Vagina (tissue), 2 donors: Measurements from ENCODE around the gene CHKB. TPM values are rescaled to one million over a fixed set of nuclear protein-coding genes. Genes with fewer than 3 reads are reported as not detected.

Source experiments
- DNase-seq, 2 donors: peaks; one replicate each; pipeline ENCODE4 v3.0.0-alpha.2; 2017; ENCODE audit errors: extremely low spot score in 2 of 2
- H3K27ac ChIP-seq: fragments of 200-600 bp; sonication (generic); one replicate; pipeline ENCODE4 v1.5.1; 2019
- H3K27me3 ChIP-seq: fragments of 200-600 bp; sonication (generic); one replicate; pipeline ENCODE4 v1.5.1; 2019
- H3K36me3 ChIP-seq, 2 donors: fragments of 200-600 bp; sonication (generic); one replicate each; pipeline ENCODE4 v1.5.1; 2017 to 2019
- H3K4me1 ChIP-seq: fragments of 200-600 bp; sonication (generic); one replicate; pipeline ENCODE4 v1.5.1; 2019
- H3K4me3 ChIP-seq, 2 donors: fragments of 200-600 bp; sonication (generic); 1 replicate in 1 of 2; 2 replicates in 1 of 2; pipeline ENCODE4 v1.5.1; 2016 to 2019
- H3K9me3 ChIP-seq: fragments of 200-600 bp; sonication (generic); one replicate; pipeline ENCODE4 v1.5.1; 2019
- POLR2A ChIP-seq, 2 donors: fragments of 450-650 bp; IDR thresholded peaks; one replicate each; pipeline ENCODE4 v1.6.1; 2017; ENCODE audit warnings: antibody characterized with exemption in 2 of 2, mild to moderate bottlenecking in 2 of 2, moderate library complexity in 2 of 2
- POLR2AphosphoS5 ChIP-seq, 2 donors: sonication (generic); formaldehyde crosslinking; IDR thresholded peaks; one replicate each; pipeline ENCODE4 v1.9.0; 2017; ENCODE audit warnings: antibody characterized with exemption in 2 of 2, mild to moderate bottlenecking in 2 of 2, low read depth in 1 of 2; ENCODE audit not compliant: insufficient read depth in 1 of 2
- intact Hi-C: fragments of 100-400 bp; cut with DNase I; formaldehyde crosslinking; loops from one replicate; pipeline ENCODE4 v1.15.1; 2023
- total RNA-seq: library from RNA; depleted of rRNA; stranded (reverse); fragments of >200 nt; gene quantifications from one replicate; pipeline ENCODE4 v1.2.3, GENCODE V29; 2016
- TF ChIP-seq, protein P1 (sequence below), 3 experiments: fragments of 450-650 bp in 2 of 3; fragments of 200-600 bp in 1 of 3; sonication (generic) in 1 of 3; IDR thresholded peaks; one replicate each; pipeline ENCODE4 v1.5.1; 2017 to 2019; ENCODE audit warnings: antibody characterized with exemption in 3 of 3, mild to moderate bottlenecking in 2 of 3, moderate library complexity in 2 of 3

Gene CHKB
- total RNA-seq, 1 donor from 2014 or later: 51.6 TPM

DNA sequence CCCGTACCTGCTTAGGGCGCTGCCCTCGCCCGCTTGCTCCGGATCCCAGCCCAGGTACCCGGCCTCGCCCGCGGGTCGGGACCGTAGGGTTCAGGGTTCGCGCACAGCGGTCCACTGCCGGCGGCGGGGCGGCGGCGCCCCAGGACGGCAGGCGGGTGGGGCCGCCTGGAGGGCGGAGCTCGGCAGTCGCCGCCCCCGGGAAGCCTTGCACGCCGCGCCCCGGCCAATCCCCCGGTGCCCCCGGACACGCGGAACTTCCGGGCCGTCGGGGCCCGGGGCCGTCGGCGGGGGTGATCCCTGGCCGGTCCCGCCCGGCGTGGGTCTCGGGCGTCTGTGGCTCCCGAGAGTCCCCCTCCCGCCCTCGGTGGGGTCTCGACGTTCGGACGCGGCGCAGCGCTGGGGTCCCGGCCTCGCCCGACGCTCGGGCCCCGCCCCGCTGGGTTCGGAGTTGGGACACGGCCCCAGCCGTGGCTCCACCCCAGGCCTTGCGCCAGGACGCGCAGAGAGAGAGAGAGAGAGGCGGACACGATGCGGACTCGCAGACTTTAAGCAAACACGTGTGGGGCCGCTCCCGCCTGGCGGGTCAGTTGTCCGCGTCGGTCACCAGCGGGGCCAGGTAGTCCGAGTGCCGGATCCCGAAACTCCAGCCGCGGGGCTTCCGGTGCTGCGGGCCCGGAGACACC, 52.6 kb downstream of the CHKB start, which contains the start of gene TYMP:
Gene TYMP (minus strand): TSS at position 116 of the 683 bp plus-strand sequence. CDS start 303 bp downstream, outside the sequence.
- TF ChIP-seq POLR2A (IDR thresholded peaks at IDR 0.05) (peak in 1 of 2 donors; percentile 48), POLR2AphosphoS5 (IDR thresholded peaks at IDR 0.05; ENCODE audit: insufficient read depth in 1 of 2, low read depth in 1 of 2) (peak in 1 of 2 donors; percentile 7)
- TF ChIP-seq, protein P1, sequence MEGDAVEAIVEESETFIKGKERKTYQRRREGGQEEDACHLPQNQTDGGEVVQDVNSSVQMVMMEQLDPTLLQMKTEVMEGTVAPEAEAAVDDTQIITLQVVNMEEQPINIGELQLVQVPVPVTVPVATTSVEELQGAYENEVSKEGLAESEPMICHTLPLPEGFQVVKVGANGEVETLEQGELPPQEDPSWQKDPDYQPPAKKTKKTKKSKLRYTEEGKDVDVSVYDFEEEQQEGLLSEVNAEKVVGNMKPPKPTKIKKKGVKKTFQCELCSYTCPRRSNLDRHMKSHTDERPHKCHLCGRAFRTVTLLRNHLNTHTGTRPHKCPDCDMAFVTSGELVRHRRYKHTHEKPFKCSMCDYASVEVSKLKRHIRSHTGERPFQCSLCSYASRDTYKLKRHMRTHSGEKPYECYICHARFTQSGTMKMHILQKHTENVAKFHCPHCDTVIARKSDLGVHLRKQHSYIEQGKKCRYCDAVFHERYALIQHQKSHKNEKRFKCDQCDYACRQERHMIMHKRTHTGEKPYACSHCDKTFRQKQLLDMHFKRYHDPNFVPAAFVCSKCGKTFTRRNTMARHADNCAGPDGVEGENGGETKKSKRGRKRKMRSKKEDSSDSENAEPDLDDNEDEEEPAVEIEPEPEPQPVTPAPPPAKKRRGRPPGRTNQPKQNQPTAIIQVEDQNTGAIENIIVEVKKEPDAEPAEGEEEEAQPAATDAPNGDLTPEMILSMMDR (IDR thresholded peaks at IDR 0.05): no peak
- Histone ChIP-seq H3K27me3 (no peaks in the 10 kb centered on the region), H3K27ac (peak within 1 kb of the TSS; percentile 96), H3K36me3 (no peaks in the 10 kb centered on the region), H3K4me3 (peak within 1 kb of the TSS; percentile 58 to 60), H3K4me1 (peaks cover 48% of the 10 kb centered on the region), H3K9me3 (no peaks in the 10 kb centered on the region)
- DNase-seq: no peak
- intact Hi-C loops: loop anchor here (5.0 to 10.0 kb wide), 2 partner anchors 52 to 265 kb away; partner anchors contain the start of genes CHKB and MAPK12

DNA sequence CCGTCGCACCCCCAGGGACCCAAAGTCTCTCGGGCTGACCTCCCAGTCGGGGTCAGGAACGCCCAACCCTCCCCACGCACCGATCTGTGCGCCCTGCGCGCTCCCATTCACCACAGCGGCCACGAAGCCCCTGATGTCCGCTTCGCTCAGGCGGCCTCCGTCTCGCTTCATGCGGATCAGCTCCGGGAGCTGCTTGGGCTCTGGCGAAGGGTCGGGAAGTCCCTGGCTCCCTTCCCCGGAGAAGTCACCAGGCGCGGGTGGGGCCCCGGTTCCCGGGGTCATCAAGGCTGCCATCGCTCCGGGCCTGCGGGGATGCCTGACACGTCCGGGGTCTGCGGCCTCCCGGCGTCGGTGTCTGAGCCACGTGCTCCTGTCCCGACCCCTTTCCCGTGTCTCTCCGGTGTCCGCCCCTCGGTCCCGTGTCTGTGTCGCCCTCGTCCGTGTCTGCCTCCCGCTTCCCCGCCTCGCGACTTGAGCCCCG, 53.2 kb downstream of the CHKB start:
- intact Hi-C loops: loop anchor here (5.0 to 10.0 kb wide), 2 partner anchors 53 to 265 kb away; partner anchors contain the start of genes CHKB and MAPK12
- Histone ChIP-seq H3K4me3 (peak overlapping the region; percentile 58 to 60), H3K4me1 (peaks cover 54% of the 10 kb centered on the region), H3K36me3 (no peaks in the 10 kb centered on the region), H3K27ac (peak overlapping the region; percentile 96), H3K9me3 (no peaks in the 10 kb centered on the region), H3K27me3 (no peaks in the 10 kb centered on the region)
- DNase-seq: no peak
- peak in 1 of 2 donors; percentile 50 for TF ChIP-seq POLR2AphosphoS5 (IDR thresholded peaks at IDR 0.05; ENCODE audit: insufficient read depth in 1 of 2, low read depth in 1 of 2)
- no peak for TF ChIP-seq POLR2A (IDR thresholded peaks at IDR 0.05)
- TF ChIP-seq, protein P1 (IDR thresholded peaks at IDR 0.05): no peak

Other genes with a start within 250 kb of the CHKB start
- 49.1 TPM for gene PPP6R2, start 239.5 kb downstream of the CHKB start, total RNA-seq
- 37.3 TPM for gene SBF1, start 107.8 kb downstream of the CHKB start, total RNA-seq
- gene ADM2, start 101.3 kb downstream of the CHKB start, total RNA-seq: not detected
- not detected for gene MIOX, start 96.0 kb downstream of the CHKB start, total RNA-seq
- 57.0 TPM for gene LMF2, start 75.1 kb downstream of the CHKB start, total RNA-seq
- gene NCAPH2, start 74.6 kb downstream of the CHKB start, total RNA-seq: 45.7 TPM
- gene SCO2, start 57.3 kb downstream of the CHKB start, total RNA-seq: 25.0 TPM
- 82.0 TPM for gene TYMP, start 52.8 kb downstream of the CHKB start, total RNA-seq
- 0.49 TPM for gene KLHDC7B, start 37.0 kb downstream of the CHKB start, total RNA-seq
- gene SYCE3, start 19.9 kb downstream of the CHKB start, total RNA-seq: not detected
- gene CPT1B, start 4.4 kb downstream of the CHKB start, total RNA-seq: 29.2 TPM
- gene MAPK8IP2, start 17.9 kb upstream of the CHKB start, total RNA-seq: 3.2 TPM
- gene ARSA, start 45.3 kb upstream of the CHKB start, total RNA-seq: 44.2 TPM
- gene SHANK3, start 90.0 kb upstream of the CHKB start, total RNA-seq: 20.4 TPM
- gene ACR, start 155.4 kb upstream of the CHKB start, total RNA-seq: not detected
- gene RABL2B, start 200.8 kb upstream of the CHKB start, total RNA-seq: 28.2 TPM